Kidney (tissue), 14 donors: Measurements from ENCODE around the gene CEP85L. TPM values are rescaled to one million over a fixed set of nuclear protein-coding genes. Genes with fewer than 3 reads are reported as not detected.
A peak's percentile ranks its signal among the peaks of the same experiment; 100 is the strongest.

ENCODE experiments used
- DNase-seq, 5 donors: peaks; one replicate each; pipeline ENCODE4 v3.0.0-alpha.2; 2013 to 2020
- FAIRE-seq: peaks from 2 replicates; lab custom pipeline; 2012; peaks lifted over from hg19 to GRCh38; lab: Jason Lieb, UNC
- H3K27ac ChIP-seq, 2 donors: one replicate each; pipeline ENCODE4 v1.7.0; 2013; ENCODE audit warnings: low read depth in 2 of 2, low read length in 2 of 2, inconsistent platforms in 1 of 2
- H3K27me3 ChIP-seq: one replicate; pipeline ENCODE4 v1.7.1; 2013; ENCODE audit warnings: low read length, inconsistent platforms; ENCODE audit not compliant: control insufficient read depth, insufficient read depth
- H3K36me3 ChIP-seq, 3 donors: one replicate each; pipeline versions ENCODE4 v1.7.0 to v1.7.1; 2013; ENCODE audit warnings: low read length in 3 of 3, control low read depth in 1 of 3, inconsistent platforms in 1 of 3; ENCODE audit not compliant: insufficient read depth in 3 of 3, control insufficient read depth in 2 of 3
- H3K4me1 ChIP-seq, 3 donors: one replicate each; pipeline versions ENCODE4 v1.7.0 to v1.7.1; 2013; ENCODE audit warnings: low read length in 3 of 3, inconsistent platforms in 1 of 3, low read depth in 1 of 3; ENCODE audit not compliant: control insufficient read depth in 2 of 3, insufficient read depth in 2 of 3
- H3K4me3 ChIP-seq, 3 donors: one replicate each; pipeline versions ENCODE4 v1.7.0 to v1.8.1; 2013; ENCODE audit warnings: low read length in 3 of 3, control low read depth in 1 of 3, inconsistent platforms in 1 of 3
- H3K9ac ChIP-seq, 3 donors: one replicate each; pipeline versions ENCODE4 v1.7.0 to v1.7.1; 2013; ENCODE audit warnings: low read length in 3 of 3, control low read depth in 1 of 3, inconsistent platforms in 1 of 3
- H3K9me3 ChIP-seq, 3 donors: one replicate each; pipeline versions ENCODE4 v1.7.0 to v1.7.1; 2013; ENCODE audit warnings: low read length in 3 of 3, control low read depth in 1 of 3, inconsistent platforms in 1 of 3; ENCODE audit not compliant: control insufficient read depth in 2 of 3, insufficient read depth in 1 of 3
- intact Hi-C: fragments of 100-400 bp; cut with DNase I; formaldehyde crosslinking; loops from one replicate; pipeline ENCODE4 v1.11.1; 2022
- polyA plus RNA-seq: library from polyadenylated mRNA; stranded (reverse); fragments of 350-450 nt; fragmentation: Illumina TruSeq; extraction: RNeasy Lipid Tissue Mini Kit (QIAGEN cat#74804); gene quantifications from one replicate; pipeline ENCODE4 v1.2.3, GENCODE V29; 2014; ENCODE audit warnings: low read depth, low replicate concordance; ENCODE audit not compliant: insufficient read depth
- total RNA-seq: library from RNA; stranded (reverse); fragmentation: NEBNext Ultra II Directional; extraction: Animal tissue kit (Norgen Biotek cat#: 25700); gene quantifications from one replicate; pipeline ENCODE4 v1.2.1, GENCODE V29; 2021
- TF ChIP-seq, protein P1 (sequence below): IDR thresholded peaks from 3 replicates; pipeline ENCODE4 v1.5.1; 2012; ENCODE audit warnings: mild to moderate bottlenecking, moderate library complexity, borderline replicate concordance; ENCODE audit not compliant: insufficient read depth; ENCODE audit errors: extremely low read depth
- donor health status: control.
- donor health status: control.
- donor health status: control.
- donor health status: control.
- donor health status: control.
- donor health status: DM: yes; HTN: yes; CAD: no.
- donor health status: Normal renal cell carcinoma (clear cell type).

CEP85L gene
- total and polyA plus RNA-seq, 2 donors from 2014 or later, result 0.84 to 12.9 TPM

DNA sequence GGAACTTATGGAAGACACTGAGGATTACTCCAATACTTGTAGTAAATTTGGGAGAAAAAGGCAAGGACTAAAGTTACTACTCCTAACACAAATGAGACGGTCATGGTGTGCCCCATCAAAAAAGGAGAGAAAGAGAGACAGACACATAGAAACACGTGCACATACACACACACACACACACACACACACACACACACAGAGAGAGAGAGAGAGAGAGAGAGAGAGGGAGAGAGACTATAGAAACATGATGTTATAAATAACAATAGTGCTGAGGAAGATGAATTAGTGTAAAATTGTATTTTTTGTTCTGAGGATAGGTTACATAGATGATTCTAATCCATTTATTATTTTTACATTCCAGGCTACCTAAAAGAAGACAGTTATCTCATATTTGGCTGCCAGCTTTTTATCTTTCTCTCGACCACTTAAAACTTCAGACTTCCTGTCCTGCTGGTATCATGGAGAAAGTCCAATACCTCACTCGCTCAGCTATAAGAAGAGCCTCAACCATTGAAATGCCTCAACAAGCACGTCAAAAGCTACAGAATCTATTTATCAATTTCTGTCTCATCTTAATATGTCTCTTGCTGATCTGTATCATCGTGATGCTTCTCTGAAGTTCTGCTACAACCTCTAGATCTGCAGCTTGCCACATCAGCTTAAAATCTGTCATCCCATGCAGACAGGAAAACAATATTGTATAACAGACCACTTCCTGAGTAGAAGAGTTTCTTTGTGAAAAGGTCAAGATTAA is 92.8 kb downstream of the CEP85L start:
- FAIRE-seq (no peak), DNase-seq (peak in 1 of 5 donors; percentile 19)
- Histone ChIP-seq H3K9ac (no peak overlapping the region), H3K27ac (no peak overlapping the region), H3K9me3 (no peaks in the 10 kb centered on the region), H3K36me3 (no peaks in the 10 kb centered on the region), H3K4me3 (no peak overlapping the region), H3K27me3 (no peaks in the 10 kb centered on the region), H3K4me1 (peaks cover 0 to 4% (median 0%) of the 10 kb centered on the region in 3 donors)
- intact Hi-C loops, result no loop called here
- TF ChIP-seq, protein P1, sequence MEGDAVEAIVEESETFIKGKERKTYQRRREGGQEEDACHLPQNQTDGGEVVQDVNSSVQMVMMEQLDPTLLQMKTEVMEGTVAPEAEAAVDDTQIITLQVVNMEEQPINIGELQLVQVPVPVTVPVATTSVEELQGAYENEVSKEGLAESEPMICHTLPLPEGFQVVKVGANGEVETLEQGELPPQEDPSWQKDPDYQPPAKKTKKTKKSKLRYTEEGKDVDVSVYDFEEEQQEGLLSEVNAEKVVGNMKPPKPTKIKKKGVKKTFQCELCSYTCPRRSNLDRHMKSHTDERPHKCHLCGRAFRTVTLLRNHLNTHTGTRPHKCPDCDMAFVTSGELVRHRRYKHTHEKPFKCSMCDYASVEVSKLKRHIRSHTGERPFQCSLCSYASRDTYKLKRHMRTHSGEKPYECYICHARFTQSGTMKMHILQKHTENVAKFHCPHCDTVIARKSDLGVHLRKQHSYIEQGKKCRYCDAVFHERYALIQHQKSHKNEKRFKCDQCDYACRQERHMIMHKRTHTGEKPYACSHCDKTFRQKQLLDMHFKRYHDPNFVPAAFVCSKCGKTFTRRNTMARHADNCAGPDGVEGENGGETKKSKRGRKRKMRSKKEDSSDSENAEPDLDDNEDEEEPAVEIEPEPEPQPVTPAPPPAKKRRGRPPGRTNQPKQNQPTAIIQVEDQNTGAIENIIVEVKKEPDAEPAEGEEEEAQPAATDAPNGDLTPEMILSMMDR, result no peak

DNA sequence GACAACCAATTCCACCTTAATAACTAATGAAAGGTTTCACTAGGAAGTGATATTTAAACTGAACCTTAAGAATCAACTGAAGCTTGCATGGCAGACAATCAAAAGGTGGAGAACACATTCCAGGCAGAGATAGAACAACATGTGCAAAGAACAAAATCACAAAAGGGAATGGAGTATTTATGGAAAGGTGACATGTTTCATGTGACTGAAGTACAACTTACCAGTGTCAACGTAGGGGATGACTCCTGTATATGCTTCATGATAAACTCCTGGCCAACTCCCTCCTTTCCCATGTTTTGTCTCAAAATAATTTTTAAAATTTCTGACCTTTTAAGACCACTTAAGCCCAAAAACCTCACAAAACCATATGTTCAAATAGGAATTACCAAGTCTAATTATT is 96.7 kb downstream of the CEP85L start:
- no peaks in the 10 kb centered on the region for H3K27me3 ChIP-seq
- H3K4me1 ChIP-seq, result peaks cover 0 to 3% (median 0%) of the 10 kb centered on the region in 3 donors
- no peaks in the 10 kb centered on the region for H3K36me3 ChIP-seq
- no peaks in the 10 kb centered on the region for H3K9me3 ChIP-seq
- intact Hi-C loops, result no loop called here
- no peak overlapping the region for H3K9ac ChIP-seq
- H3K27ac ChIP-seq, result no peak overlapping the region
- DNase-seq (no peak), FAIRE-seq (no peak)
- TF ChIP-seq, protein P1, result no peak
- H3K4me3 ChIP-seq, result no peak overlapping the region

DNA sequence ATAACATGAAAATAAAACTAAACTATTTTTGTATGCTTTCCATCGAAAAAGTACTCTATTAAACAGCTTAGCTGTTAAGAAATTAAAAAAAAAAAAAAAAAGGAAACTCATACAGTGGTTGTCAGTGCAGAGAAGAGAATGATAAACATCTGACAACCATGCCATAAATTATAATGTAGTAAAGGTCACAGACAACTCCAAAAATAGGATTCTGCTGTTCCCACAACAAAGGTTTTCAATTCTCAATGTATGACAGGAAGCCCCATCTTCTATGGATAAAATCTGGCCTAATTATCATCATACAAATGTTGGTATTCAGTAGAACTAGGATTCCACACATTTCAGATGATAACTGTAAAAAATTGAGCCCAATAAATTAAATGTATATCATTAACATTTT is 98.3 kb downstream of the CEP85L start:
- Histone ChIP-seq H3K27me3 (no peaks in the 10 kb centered on the region), H3K9me3 (no peaks in the 10 kb centered on the region), H3K4me1 (no peaks in the 10 kb centered on the region), H3K27ac (no peak overlapping the region), H3K36me3 (no peaks in the 10 kb centered on the region), H3K9ac (no peak overlapping the region), H3K4me3 (no peak overlapping the region)
- FAIRE-seq (no peak), DNase-seq (no peak)
- intact Hi-C loops, result no loop called here
- TF ChIP-seq, protein P1, result no peak
